ENCODE measurements around the gene KRTAP22-2. TPM values are rescaled to one million over a fixed set of nuclear protein-coding genes. Genes with fewer than 3 reads are reported as not detected.

Gene KRTAP22-2
- total RNA-seq, 1 experiment from 2014 or later: not detected

- Histone ChIP-seq H3K4ac (ENCODE audit: low read depth, low read length) (no peak overlapping the region), H3K14ac (ENCODE audit: insufficient read depth, low read length) (no peak overlapping the region), H4K5ac (ENCODE audit: insufficient read length, low read depth, low read length) (no peak overlapping the region), H3K9ac (ENCODE audit: extremely low read depth, insufficient read length, low read length) (no peak overlapping the region), H3K23me2 (ENCODE audit: insufficient read length, low read depth, low read length, poor library complexity, severe bottlenecking) (no peaks in the 10 kb centered on the region), H2BK5ac (ENCODE audit: insufficient read length, low read length) (no peak overlapping the region), H2BK120ac (ENCODE audit: low read depth, low read length, poor library complexity, severe bottlenecking) (no peak overlapping the region), H3K79me2 (ENCODE audit: insufficient read depth, low read length) (no peaks in the 10 kb centered on the region), H2BK12ac (ENCODE audit: insufficient read length, low read depth, low read length) (no peak overlapping the region), H3K4me1 (ENCODE audit: insufficient read depth, low read length) (no peaks in the 10 kb centered on the region), H2AK5ac (ENCODE audit: insufficient read length, low read length) (no peak overlapping the region), H4K8ac (replicated peaks; ENCODE audit: insufficient read length, low read depth, low read length) (no peak overlapping the region), H2BK15ac (ENCODE audit: low read depth, low read length) (no peak overlapping the region), H3K27ac (ENCODE audit: insufficient read length, low read depth, low read length) (no peak overlapping the region), H3K9me3 (ENCODE audit: control insufficient read depth, low read depth, low read length) (no peaks in the 10 kb centered on the region), H3K23ac (ENCODE audit: insufficient read length, low read depth, low read length) (no peak overlapping the region), H3K79me1 (ENCODE audit: insufficient read depth, low read depth, low read length, poor library complexity, severe bottlenecking) (no peaks in the 10 kb centered on the region), H3K4me2 (ENCODE audit: insufficient read depth, insufficient read length, low read length) (no peak overlapping the region), H4K91ac (ENCODE audit: insufficient read length, low read depth, low read length) (no peak overlapping the region), H3K56ac (ENCODE audit: insufficient read length, low read depth, low read length) (no peak overlapping the region), H3K18ac (ENCODE audit: insufficient read length, low read depth, low read length) (no peak overlapping the region), H3K27me3 (ENCODE audit: insufficient read depth, low read length) (no peaks in the 10 kb centered on the region), H3T11ph (ENCODE audit: low read length) (no peak overlapping the region), H4K20me1 (ENCODE audit: control insufficient read depth, insufficient read depth, insufficient read length) (no peaks in the 10 kb centered on the region), H2BK20ac (ENCODE audit: low read depth, low read length, poor library complexity, severe bottlenecking) (no peak overlapping the region), H2AFZ (ENCODE audit: low read length) (no peak overlapping the region)
- no peak for TF ChIP-seq CTCF (conservative IDR thresholded peaks at IDR 0.05)
- H3K27me3 Mint-ChIP-seq (ENCODE audit: low read depth): no peaks in the 10 kb centered on the region
- no peak for DNase-seq
- no peak overlapping the region for H3K4me3 Mint-ChIP-seq
- peaks cover 5 to 16% of the 10 kb centered on the region in 2 experiments; a peak in 4 of 5 replicates for H3K9me3 Mint-ChIP-seq
- WGBS (ENCODE audit: extremely low coverage, insufficient read length, low lambda C conversion rate): no CpG with 5 or more reads among the region's 6 CpGs
- H3K27ac Mint-ChIP-seq: no peak overlapping the region
- H3K4me1 Mint-ChIP-seq: no peaks in the 10 kb centered on the region
- H3K36me3 Mint-ChIP-seq (ENCODE audit: insufficient read depth in 1 of 3, low read depth in 3 of 3): peaks cover 0 to 7% (median 0%) of the 10 kb centered on the region in 3 experiments; a peak in 2 of 7 replicates
These were observed 27.1 kb downstream of the KRTAP22-2 start for GRCh38 chr21:30563072-30563471.

Measured in H9 (cell line).